Measurements from ENCODE around the gene HAUS7. TPM values are rescaled to one million over a fixed set of nuclear protein-coding genes. Genes with fewer than 3 reads are reported as not detected.

HAUS7 gene
- total RNA-seq, 1 experiment from 2014 or later, result 29.3 TPM

DNA sequence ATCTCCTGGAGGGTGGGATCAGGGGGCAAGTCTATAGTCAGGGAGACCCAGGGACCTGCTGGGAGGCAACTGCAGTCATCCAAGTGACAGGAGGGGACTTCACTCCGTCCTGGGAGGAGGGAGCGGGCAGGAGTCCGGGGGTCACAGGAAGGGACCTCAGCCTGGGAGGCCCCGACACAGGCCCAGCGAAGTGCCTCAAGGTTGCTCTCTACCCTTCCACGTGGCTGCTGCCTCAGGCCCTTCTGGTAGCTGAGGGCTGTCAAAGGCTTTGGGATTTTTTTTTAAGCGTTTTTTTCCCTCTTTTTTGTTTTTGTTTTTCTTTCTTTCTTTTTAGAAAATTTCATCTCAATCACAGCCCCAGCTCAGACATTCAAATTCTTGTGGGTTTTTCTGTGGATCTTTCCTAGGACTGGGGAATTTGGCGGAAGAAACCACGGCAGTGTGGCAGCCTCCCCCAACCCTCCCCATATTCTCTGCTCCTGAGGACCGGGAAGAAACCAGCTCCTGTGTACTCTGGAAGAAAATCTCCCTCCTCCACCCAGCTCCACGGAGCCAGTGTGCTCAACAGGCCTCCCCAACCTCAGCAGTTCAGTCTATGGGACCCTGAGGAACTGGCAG is 1.4 kb upstream of the HAUS7 start:
- intact Hi-C loops (cut with micrococcal nuclease; ENCODE audit: unreplicated experiment), result loop anchor here (2.0 kb wide), 1 partner anchor 35 kb away; no protein-coding TSS in a partner anchor
- Histone ChIP-seq H2AFZ (no peak overlapping the region), H3K27ac (no peak overlapping the region), H4K20me1 (ENCODE audit: insufficient read depth) (no peaks in the 10 kb centered on the region), H3F3A (ENCODE audit: insufficient read depth, low read depth) (no peaks in the 10 kb centered on the region), H3K79me2 (ENCODE audit: low read depth) (0 out of 2 replicates have a peak, but pooled peaks cover 4% of the 10 kb centered on the region), H3K4me2 (no peak overlapping the region), H3K36me3 (ENCODE audit: low read depth) (no peaks in the 10 kb centered on the region), H3K27me3 (ENCODE audit: insufficient read depth, low read depth) (peaks cover 7% of the 10 kb centered on the region; the same call in 1 of the 2 replicates), H3K4me3 (no peak overlapping the region), H3K4me1 (replicated peaks; ENCODE audit: insufficient read depth) (no peaks in the 10 kb centered on the region), H3K9me3 (ENCODE audit: insufficient read depth, low read depth) (no peaks in the 10 kb centered on the region), H3K9me2 (ENCODE audit: insufficient read depth) (no peaks in the 10 kb centered on the region)
- TF ChIP-seq, protein P1, sequence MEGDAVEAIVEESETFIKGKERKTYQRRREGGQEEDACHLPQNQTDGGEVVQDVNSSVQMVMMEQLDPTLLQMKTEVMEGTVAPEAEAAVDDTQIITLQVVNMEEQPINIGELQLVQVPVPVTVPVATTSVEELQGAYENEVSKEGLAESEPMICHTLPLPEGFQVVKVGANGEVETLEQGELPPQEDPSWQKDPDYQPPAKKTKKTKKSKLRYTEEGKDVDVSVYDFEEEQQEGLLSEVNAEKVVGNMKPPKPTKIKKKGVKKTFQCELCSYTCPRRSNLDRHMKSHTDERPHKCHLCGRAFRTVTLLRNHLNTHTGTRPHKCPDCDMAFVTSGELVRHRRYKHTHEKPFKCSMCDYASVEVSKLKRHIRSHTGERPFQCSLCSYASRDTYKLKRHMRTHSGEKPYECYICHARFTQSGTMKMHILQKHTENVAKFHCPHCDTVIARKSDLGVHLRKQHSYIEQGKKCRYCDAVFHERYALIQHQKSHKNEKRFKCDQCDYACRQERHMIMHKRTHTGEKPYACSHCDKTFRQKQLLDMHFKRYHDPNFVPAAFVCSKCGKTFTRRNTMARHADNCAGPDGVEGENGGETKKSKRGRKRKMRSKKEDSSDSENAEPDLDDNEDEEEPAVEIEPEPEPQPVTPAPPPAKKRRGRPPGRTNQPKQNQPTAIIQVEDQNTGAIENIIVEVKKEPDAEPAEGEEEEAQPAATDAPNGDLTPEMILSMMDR (conservative IDR thresholded peaks at IDR 0.05), result no peak
- TF ChIP-seq EZH2 (IDR thresholded peaks at IDR 0.05; ENCODE audit: low read depth), result no peak
- CTCF ChIA-PET, result interaction anchor here (0.6 kb wide), 3 partner anchors 78 to 466 kb away, joined by 4 to 16 read pairs (median 4); no protein-coding TSS in a partner anchor
- BruUV-seq (replicated peaks), result no TSS peak
- POLR2A ChIA-PET (ENCODE audit: unreplicated experiment), result no interaction called here
- no peak for DNase-seq

DNA sequence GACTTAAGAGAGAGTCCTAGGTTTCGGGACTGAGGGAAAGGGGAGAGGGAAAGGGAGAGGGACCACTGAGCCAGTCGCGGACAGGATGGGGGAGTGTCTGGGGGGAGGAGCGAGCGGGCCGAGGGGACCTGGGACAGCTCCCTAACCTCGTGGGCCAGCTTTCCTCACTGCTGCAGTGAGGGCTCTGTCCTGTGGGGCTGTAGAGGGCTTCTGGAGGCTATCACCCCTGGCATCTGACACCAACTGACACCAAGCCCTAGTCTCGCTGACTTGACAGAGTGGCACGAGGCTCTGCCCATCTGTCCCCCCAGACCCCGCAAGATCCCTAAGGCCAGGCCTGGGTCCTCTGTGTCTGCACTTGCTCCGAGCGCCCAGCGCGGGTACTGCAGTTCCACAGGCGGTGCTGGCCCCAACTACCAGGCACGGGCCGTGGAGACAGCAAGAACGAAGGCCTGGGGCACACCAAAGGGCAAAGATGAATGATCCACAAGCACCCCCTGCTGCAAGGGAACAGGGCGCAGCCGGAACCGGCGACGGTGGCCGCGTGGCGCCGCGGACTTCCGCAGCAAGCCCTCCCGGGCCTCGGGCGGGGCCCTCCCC is 465 bp downstream of the HAUS7 start:
- Histone ChIP-seq H4K20me1 (ENCODE audit: insufficient read depth) (no peaks in the 10 kb centered on the region), H3K27me3 (ENCODE audit: insufficient read depth, low read depth) (no peaks in the 10 kb centered on the region), H3K9me2 (ENCODE audit: insufficient read depth) (no peaks in the 10 kb centered on the region), H2AFZ (peak overlapping the region; percentile 97), H3K36me3 (ENCODE audit: low read depth) (no peaks in the 10 kb centered on the region), H3F3A (ENCODE audit: insufficient read depth, low read depth) (no peaks in the 10 kb centered on the region), H3K4me3 (peak overlapping the region; percentile 84), H3K4me2 (peak overlapping the region; percentile 87), H3K79me2 (ENCODE audit: low read depth) (0 out of 2 replicates have a peak, but pooled peaks cover 4% of the 10 kb centered on the region), H3K4me1 (replicated peaks; ENCODE audit: insufficient read depth) (no peaks in the 10 kb centered on the region), H3K27ac (no peak overlapping the region), H3K9me3 (ENCODE audit: insufficient read depth, low read depth) (no peaks in the 10 kb centered on the region)
- TF ChIP-seq EZH2 (IDR thresholded peaks at IDR 0.05; ENCODE audit: low read depth), result no peak
- TF ChIP-seq, protein P1 (conservative IDR thresholded peaks at IDR 0.05), result no peak
- intact Hi-C loops (cut with micrococcal nuclease; ENCODE audit: unreplicated experiment), result loop anchor here (2.0 kb wide), 1 partner anchor 37 kb away; no protein-coding TSS in a partner anchor
- peak; percentile 35 to 40 for DNase-seq
- ChIA-PET CTCF (interaction anchor here (0.6 to 1.0 kb wide), 3 partner anchors 9 to 38 kb away, joined by 3 to 10 read pairs (median 3); no protein-coding TSS in a partner anchor), POLR2A (ENCODE audit: unreplicated experiment) (no interaction called here)
- TSS peak; percentile 46 for BruUV-seq (replicated peaks)

DNA sequence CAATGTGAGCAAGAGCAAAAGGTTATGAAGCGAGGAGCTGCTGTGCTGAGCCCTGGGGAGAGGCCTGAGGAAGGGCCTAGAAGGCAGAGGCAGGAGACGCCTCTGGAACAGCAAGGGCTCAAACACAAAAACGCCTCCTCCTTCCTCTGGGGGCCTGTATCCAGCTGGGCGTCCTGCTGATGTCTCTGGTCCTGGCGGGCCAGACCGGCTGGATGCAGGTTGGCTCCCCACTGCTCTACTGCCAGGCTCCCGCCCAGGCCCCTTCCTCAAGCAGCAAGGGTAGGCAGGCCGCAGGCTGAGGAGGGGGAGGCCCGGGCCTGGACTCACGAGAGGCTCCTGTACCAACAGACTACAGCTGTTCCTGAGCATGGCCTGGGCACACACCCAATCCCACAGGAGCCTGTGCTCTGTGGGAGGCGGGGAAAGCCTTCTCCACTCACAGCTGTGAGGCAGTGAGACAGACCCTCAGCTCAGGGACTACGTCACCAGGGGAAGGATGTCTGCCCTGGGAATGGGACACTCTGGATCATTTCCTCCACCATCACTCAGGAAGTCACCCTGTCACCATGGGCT is 2.3 kb downstream of the HAUS7 start:
- Histone ChIP-seq H3K79me2 (ENCODE audit: low read depth) (0 out of 2 replicates have a peak, but pooled peaks cover 4% of the 10 kb centered on the region), H3K4me3 (no peak overlapping the region), H3K9me2 (ENCODE audit: insufficient read depth) (no peaks in the 10 kb centered on the region), H3K4me2 (no peak overlapping the region), H4K20me1 (ENCODE audit: insufficient read depth) (no peaks in the 10 kb centered on the region), H2AFZ (no peak overlapping the region), H3K9me3 (ENCODE audit: insufficient read depth, low read depth) (no peaks in the 10 kb centered on the region), H3K27ac (no peak overlapping the region), H3K36me3 (ENCODE audit: low read depth) (no peaks in the 10 kb centered on the region), H3F3A (ENCODE audit: insufficient read depth, low read depth) (no peaks in the 10 kb centered on the region), H3K27me3 (ENCODE audit: insufficient read depth, low read depth) (no peaks in the 10 kb centered on the region), H3K4me1 (replicated peaks; ENCODE audit: insufficient read depth) (no peaks in the 10 kb centered on the region)
- ChIA-PET CTCF (no interaction called here), POLR2A (ENCODE audit: unreplicated experiment) (no interaction called here)
- intact Hi-C loops (cut with micrococcal nuclease; ENCODE audit: unreplicated experiment), result no loop called here
- no TSS peak for BruUV-seq (replicated peaks)
- DNase-seq, result no peak
- TF ChIP-seq, protein P1 (conservative IDR thresholded peaks at IDR 0.05), result no peak
- no peak for TF ChIP-seq EZH2 (IDR thresholded peaks at IDR 0.05; ENCODE audit: low read depth)
